Naive thymus-derived CD4-positive, alpha-beta T cell (primary cell): Measurements from ENCODE around the gene KRTAP6-1. TPM values are rescaled to one million over a fixed set of nuclear protein-coding genes. Genes with fewer than 3 reads are reported as not detected.
A peak's percentile ranks its signal among the peaks of the same experiment; 100 is the strongest.

Experiments used
- ATAC-seq: fragments of 150-1000 bp; cut with Tn5 transposase; 2 replicates; pipeline ENCODE4 v1.10.0; 2021; ENCODE audit warnings: mild to moderate bottlenecking, moderate library complexity
- CTCF ChIA-PET: fragments of 350-600 bp; sonication (Branson Sonifier 250); formaldehyde crosslinking; loops from one replicate; lab custom pipeline; 2021; ENCODE audit warnings: antibody characterized with exemption; lab: Charles Lee
- POLR2A ChIA-PET: fragments of 350-600 bp; sonication (Branson Sonifier 250); formaldehyde crosslinking; loops from one replicate; lab custom pipeline; 2021; ENCODE audit warnings: antibody characterized with exemption, inconsistent platforms; lab: Charles Lee
- DNase-seq, 9 donors: peaks; one replicate each; pipeline versions ENCODE4 v3.0.0 to v3.0.0-alpha.2; 2020 to 2022; ENCODE audit warnings: mixed read lengths in 1 of 9
- H3K27ac ChIP-seq: one replicate; pipeline ENCODE4 v1.7.0; 2013; ENCODE audit warnings: mild to moderate bottlenecking, low read depth, low read length, moderate library complexity
- H3K27me3 ChIP-seq, 2 donors: one replicate each; pipeline ENCODE4 v1.7.0; 2013; ENCODE audit warnings: low read length in 2 of 2, mild to moderate bottlenecking in 2 of 2, moderate library complexity in 2 of 2; ENCODE audit not compliant: control insufficient read depth in 2 of 2, insufficient read depth in 2 of 2
- H3K36me3 ChIP-seq, 3 experiments: 1 replicate in 2 of 3; 2 replicates in 1 of 3; pipeline ENCODE4 v1.7.0; 2013; ENCODE audit warnings: low read length in 3 of 3, mild to moderate bottlenecking in 3 of 3, moderate library complexity in 1 of 3; ENCODE audit not compliant: insufficient read depth in 3 of 3, control insufficient read depth in 2 of 3
- H3K4me1 ChIP-seq, 2 donors: one replicate each; pipeline ENCODE4 v1.7.0; 2013; ENCODE audit warnings: low read length in 2 of 2, mild to moderate bottlenecking in 2 of 2, moderate library complexity in 1 of 2; ENCODE audit not compliant: control insufficient read depth in 2 of 2, insufficient read depth in 2 of 2
- H3K4me3 ChIP-seq: 2 replicates; pipeline ENCODE4 v1.7.0; 2013; ENCODE audit warnings: mild to moderate bottlenecking, low read length
- H3K9me3 ChIP-seq, 3 experiments: 1 replicate in 2 of 3; 2 replicates in 1 of 3; pipeline ENCODE4 v1.7.0; 2013; ENCODE audit warnings: low read length in 3 of 3; ENCODE audit not compliant: control insufficient read depth in 2 of 3
- H3K27ac Mint-ChIP-seq, 9 donors: one replicate each; pipeline ENCODE4 v1.8.0; 2020 to 2022; ENCODE audit warnings: mixed read lengths in 9 of 9, mild to moderate bottlenecking in 8 of 9, moderate library complexity in 5 of 9, inconsistent platforms in 2 of 9
- H3K27me3 Mint-ChIP-seq, 5 donors: one replicate each; pipeline ENCODE4 v1.8.0; 2021 to 2022; ENCODE audit warnings: mixed read lengths in 5 of 5, mild to moderate bottlenecking in 1 of 5
- H3K36me3 Mint-ChIP-seq, 5 donors: one replicate each; pipeline ENCODE4 v1.8.0; 2020 to 2022; ENCODE audit warnings: mixed read lengths in 5 of 5, mild to moderate bottlenecking in 3 of 5, inconsistent platforms in 1 of 5
- H3K4me1 Mint-ChIP-seq, 7 donors: one replicate each; pipeline ENCODE4 v1.8.0; 2020 to 2022; ENCODE audit warnings: mixed read lengths in 7 of 7, mild to moderate bottlenecking in 3 of 7, inconsistent platforms in 1 of 7
- H3K4me3 Mint-ChIP-seq, 10 donors: one replicate each; pipeline ENCODE4 v1.8.0; 2020 to 2022; ENCODE audit warnings: mild to moderate bottlenecking in 10 of 10, mixed read lengths in 10 of 10, moderate library complexity in 6 of 10, inconsistent platforms in 2 of 10
- H3K9me3 Mint-ChIP-seq, 11 donors: one replicate each; pipeline ENCODE4 v1.8.0; 2020 to 2022; ENCODE audit warnings: mixed read lengths in 11 of 11, mild to moderate bottlenecking in 4 of 11, inconsistent platforms in 1 of 11, moderate library complexity in 1 of 11
- intact Hi-C, 2 donors: fragments of 100-400 bp; cut with micrococcal nuclease; formaldehyde crosslinking; loops; one replicate each; pipeline ENCODE4 v1.15.1; 2023
- polyA plus RNA-seq, 2 donors: library from polyadenylated mRNA; unstranded; fragments of 300-500 nt; fragmentation: Illumina TruSeq; gene quantifications; one replicate each; pipeline ENCODE4 v1.2.3, GENCODE V29; 2021
- total RNA-seq, 6 experiments: library from RNA in 5 of 6; stranded (reverse) in 5 of 6; gene quantifications; 1 replicate in 5 of 6; 2 replicates in 1 of 6; pipeline ENCODE4 v1.2.3 and lab custom pipeline; 2021 to 2026

Gene KRTAP6-1, protein sequence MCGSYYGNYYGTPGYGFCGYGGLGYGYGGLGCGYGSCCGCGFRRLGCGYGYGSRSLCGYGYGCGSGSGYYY
- total RNA-seq (not detected), polyA plus RNA-seq (not detected), total RNA-seq (lab: John Stamatoyannopoulos, UW) (not detected)

DNA sequence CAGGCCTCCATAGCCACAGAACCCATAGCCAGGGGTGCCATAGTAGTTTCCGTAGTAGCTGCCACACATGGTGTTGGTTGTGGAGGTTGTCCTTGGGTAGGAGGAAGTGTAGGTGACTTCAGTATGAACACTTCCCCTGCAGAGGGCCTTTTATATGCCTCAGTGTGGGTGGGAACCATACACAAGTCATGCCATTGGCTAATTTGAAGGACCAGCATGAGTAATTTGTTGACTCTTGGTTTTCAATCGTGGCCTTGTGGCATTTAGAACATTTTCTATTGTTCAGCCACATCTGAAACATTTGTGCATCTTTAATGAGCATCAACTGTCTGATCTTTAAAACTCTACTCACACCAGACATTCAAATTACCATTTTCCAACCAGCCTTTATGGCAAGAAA lies at the start of gene KRTAP6-1:
KRTAP6-1 (minus strand) TSS at position 95 of the 400 bp plus-strand sequence; CDS start at position 69, 26 bp downstream.
- no peak within 1 kb of the TSS for H3K27ac ChIP-seq
- CTCF ChIA-PET = no interaction called here
- Mint-ChIP-seq H3K9me3 (peaks cover 0 to 4% (median 1%) of the 10 kb centered on the region in 11 donors), H3K27me3 (no peaks in the 10 kb centered on the region), H3K36me3 (no peaks in the 10 kb centered on the region), H3K4me1 (no peaks in the 10 kb centered on the region), H3K4me3 (no peak within 1 kb of the TSS), H3K27ac (no peak within 1 kb of the TSS)
- H3K27me3 ChIP-seq = no peaks in the 10 kb centered on the region
- DNase-seq (no peak), ATAC-seq (no peak)
- H3K4me3 ChIP-seq = no peak within 1 kb of the TSS
- intact Hi-C loops = no loop called here
- no peaks in the 10 kb centered on the region for H3K36me3 ChIP-seq
- no peaks in the 10 kb centered on the region for H3K4me1 ChIP-seq
- no peaks in the 10 kb centered on the region for H3K9me3 ChIP-seq
- POLR2A ChIA-PET = no interaction called here

DNA sequence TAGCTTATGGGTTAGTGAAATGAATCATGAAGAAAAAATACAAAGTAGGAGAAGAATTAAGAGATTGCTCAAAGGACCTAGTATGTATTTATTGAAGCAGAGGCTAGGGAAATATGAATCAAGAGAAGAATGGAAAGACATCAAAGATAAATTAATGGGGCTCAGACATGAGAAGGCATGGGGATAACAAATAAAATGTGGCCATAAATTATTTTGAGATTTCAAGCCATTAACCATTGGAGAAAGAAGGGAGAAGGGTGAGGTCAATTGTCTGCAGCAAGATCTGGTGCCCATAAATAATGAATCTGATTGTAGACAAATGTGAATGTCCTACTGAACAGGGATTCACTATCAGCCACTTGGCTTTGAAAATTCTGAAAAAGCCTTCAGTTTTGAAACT lies 39.2 kb upstream of the KRTAP6-1 start:
- no peak overlapping the region for H3K4me3 ChIP-seq
- POLR2A ChIA-PET = no interaction called here
- Mint-ChIP-seq H3K36me3 (no peaks in the 10 kb centered on the region), H3K27ac (no peak overlapping the region), H3K4me3 (no peak overlapping the region), H3K4me1 (no peaks in the 10 kb centered on the region), H3K9me3 (peaks cover 0 to 9% (median under 1%) of the 10 kb centered on the region in 11 donors), H3K27me3 (peaks cover 0 to under 1% (median 0%) of the 10 kb centered on the region in 5 donors)
- ATAC-seq (no peak), DNase-seq (no peak)
- H3K36me3 ChIP-seq = no peaks in the 10 kb centered on the region
- no peaks in the 10 kb centered on the region for H3K27me3 ChIP-seq
- H3K4me1 ChIP-seq = no peaks in the 10 kb centered on the region
- CTCF ChIA-PET = no interaction called here
- no peaks in the 10 kb centered on the region for H3K9me3 ChIP-seq
- intact Hi-C loops = no loop called here
- no peak overlapping the region for H3K27ac ChIP-seq

DNA sequence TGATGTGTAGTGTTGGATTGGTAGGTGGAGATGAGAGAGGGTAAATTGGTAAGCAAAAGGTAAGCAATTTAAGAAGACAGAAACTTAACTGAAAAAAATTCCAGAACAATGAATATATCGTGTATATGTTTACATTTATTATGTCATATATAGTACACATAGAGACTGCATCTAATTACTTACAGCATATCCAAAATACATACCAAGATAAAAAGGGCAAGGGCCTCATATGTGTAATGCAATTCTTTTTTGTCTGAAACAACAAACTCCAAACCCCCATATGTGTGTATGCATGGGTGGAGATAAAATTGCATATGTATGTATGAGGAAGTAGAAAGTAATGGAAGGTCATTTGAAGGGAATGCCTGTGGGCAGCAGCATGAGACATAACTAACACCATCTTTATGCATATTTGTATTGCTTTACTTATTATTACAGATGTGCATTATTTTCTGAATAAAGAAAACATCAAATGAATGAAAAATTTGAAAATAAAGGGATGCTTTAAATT lies 33.2 kb upstream of the KRTAP6-1 start:
- no peak overlapping the region for H3K4me3 ChIP-seq
- ATAC-seq (no peak), DNase-seq (no peak)
- H3K9me3 ChIP-seq = no peaks in the 10 kb centered on the region
- ChIA-PET CTCF (no interaction called here), POLR2A (no interaction called here)
- no peaks in the 10 kb centered on the region for H3K4me1 ChIP-seq
- Mint-ChIP-seq H3K36me3 (no peaks in the 10 kb centered on the region), H3K4me3 (no peak overlapping the region), H3K4me1 (no peaks in the 10 kb centered on the region), H3K27ac (no peak overlapping the region), H3K27me3 (peaks cover 0 to 23% (median 6%) of the 10 kb centered on the region in 5 donors), H3K9me3 (peaks cover 0 to 28% (median 3%) of the 10 kb centered on the region in 11 donors)
- intact Hi-C loops = no loop called here
- no peaks in the 10 kb centered on the region for H3K27me3 ChIP-seq
- no peaks in the 10 kb centered on the region for H3K36me3 ChIP-seq
- no peak overlapping the region for H3K27ac ChIP-seq

DNA sequence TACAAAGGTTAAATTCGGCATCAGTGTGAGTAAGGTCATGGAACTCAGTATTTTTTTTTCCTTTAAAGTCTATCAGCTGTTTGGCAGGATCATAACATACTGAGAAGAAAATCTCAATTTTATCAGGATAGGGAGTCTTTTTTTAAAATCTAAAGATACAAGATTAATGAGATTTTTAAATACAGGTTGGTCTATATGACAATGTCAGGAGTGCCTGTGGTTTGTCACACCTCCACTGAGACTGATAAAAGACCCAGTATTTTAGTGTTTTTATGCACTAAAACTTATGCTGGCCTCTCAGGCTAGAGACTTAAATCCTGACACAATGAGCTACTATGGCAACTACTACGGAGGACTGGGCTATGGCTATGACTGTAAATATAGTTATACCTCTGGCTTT lies 28.8 kb upstream of the KRTAP6-1 start, which contains the start of gene KRTAP20-3:
KRTAP20-3 (plus strand) TSS at position 301 of the 400 bp plus-strand sequence.
- intact Hi-C loops = no loop called here
- no peak within 1 kb of the TSS for H3K27ac ChIP-seq
- CTCF ChIA-PET = no interaction called here
- Mint-ChIP-seq H3K9me3 (peaks cover 0 to 30% (median 5%) of the 10 kb centered on the region in 11 donors), H3K27me3 (peaks cover 0 to 29% (median 7%) of the 10 kb centered on the region in 5 donors), H3K4me3 (no peak within 1 kb of the TSS), H3K27ac (peak within 1 kb of the TSS in 1 of 9 donors; percentile 11), H3K36me3 (no peaks in the 10 kb centered on the region), H3K4me1 (no peaks in the 10 kb centered on the region)
- H3K4me1 ChIP-seq = no peaks in the 10 kb centered on the region
- H3K36me3 ChIP-seq = no peaks in the 10 kb centered on the region
- H3K27me3 ChIP-seq = no peaks in the 10 kb centered on the region
- H3K4me3 ChIP-seq = no peak within 1 kb of the TSS
- no peaks in the 10 kb centered on the region for H3K9me3 ChIP-seq
- DNase-seq (no peak), ATAC-seq (no peak)
- POLR2A ChIA-PET = no interaction called here

DNA sequence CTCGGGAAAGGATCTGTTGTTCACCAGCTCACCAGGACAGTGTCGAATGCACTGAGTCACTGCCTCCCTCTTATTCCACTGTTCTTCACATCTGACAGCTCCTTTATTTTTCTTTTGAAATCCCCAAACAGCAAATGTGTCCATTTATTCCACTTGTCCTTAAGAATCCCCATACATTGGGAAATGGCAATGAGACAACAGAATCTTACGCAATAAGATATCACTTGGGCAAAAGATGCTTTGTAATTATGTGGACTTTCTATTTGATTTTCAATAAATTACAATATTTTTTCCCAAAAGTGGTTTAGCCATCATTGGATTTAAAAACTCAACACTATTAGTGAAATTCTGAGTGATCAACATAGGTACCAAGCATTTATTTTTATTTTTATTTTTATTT lies 25.0 kb upstream of the KRTAP6-1 start:
- POLR2A ChIA-PET = no interaction called here

DNA sequence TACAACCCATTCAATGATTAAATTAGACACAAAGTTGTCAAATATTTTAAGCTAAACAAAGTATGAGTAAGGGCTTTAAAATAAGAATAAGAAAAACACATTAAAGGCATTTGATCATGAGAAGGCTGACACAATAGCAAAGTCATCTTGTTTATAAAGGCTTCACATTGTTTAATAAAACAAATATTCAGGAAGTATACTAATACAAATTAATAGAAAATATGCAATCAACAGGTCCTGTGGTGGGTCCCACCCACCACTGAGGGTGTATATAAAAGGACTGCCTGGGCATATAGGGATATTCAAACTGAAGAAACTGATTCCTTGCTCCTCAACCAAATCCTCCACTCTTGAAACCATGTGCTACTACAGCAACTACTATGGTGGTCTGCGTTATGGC lies 21.2 kb upstream of the KRTAP6-1 start, which contains the start of gene KRTAP20-2:
KRTAP20-2 (plus strand) TSS at position 301 of the 400 bp plus-strand sequence; CDS start at position 359, 58 bp downstream.
- no peak for ATAC-seq
- intact Hi-C loops = no loop called here

More for the DNA sequence above, 25.0 kb upstream of the KRTAP6-1 start:
- Mint-ChIP-seq H3K4me1 (no peaks in the 10 kb centered on the region), H3K4me3 (no peak overlapping the region), H3K36me3 (no peaks in the 10 kb centered on the region), H3K9me3 (peaks cover 0 to 15% (median 5%) of the 10 kb centered on the region in 11 donors), H3K27ac (no peak overlapping the region), H3K27me3 (peaks cover 0 to 18% (median 3%) of the 10 kb centered on the region in 5 donors)
- Histone ChIP-seq H3K36me3 (no peaks in the 10 kb centered on the region), H3K4me3 (no peak overlapping the region), H3K27ac (no peak overlapping the region), H3K4me1 (no peaks in the 10 kb centered on the region), H3K27me3 (no peaks in the 10 kb centered on the region), H3K9me3 (no peaks in the 10 kb centered on the region)
- intact Hi-C loops = no loop called here
- DNase-seq (no peak), ATAC-seq (no peak)
- CTCF ChIA-PET = interaction anchor here (0.7 kb wide), 1 partner anchor 340 kb away, joined by 3 read pairs; no protein-coding TSS in a partner anchor

DNA sequence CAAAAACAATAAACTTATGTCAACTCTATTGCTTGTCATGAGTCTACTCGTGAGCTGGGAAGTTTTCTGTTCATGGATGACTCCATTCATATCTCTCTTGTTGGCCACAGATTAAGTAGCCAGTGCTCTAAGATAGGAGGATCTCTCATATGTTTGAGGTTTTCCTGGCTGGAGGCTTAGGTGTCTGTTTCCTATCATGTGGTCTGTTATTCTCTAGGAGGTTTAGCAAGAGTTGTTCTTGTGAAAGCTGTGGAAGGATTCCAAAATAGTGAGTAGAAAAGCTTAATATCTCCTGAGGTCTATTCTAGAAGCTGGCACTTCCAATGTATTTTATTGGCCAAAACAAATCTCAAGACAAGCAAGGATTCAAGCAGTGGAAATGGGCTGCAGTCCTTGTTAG lies 15.5 kb upstream of the KRTAP6-1 start:
- peaks cover 0 to 10% (median 0%) of the 10 kb centered on the region in 5 donors for H3K27me3 Mint-ChIP-seq
- CTCF ChIA-PET = no interaction called here
- ATAC-seq (no peak), DNase-seq (no peak)
- POLR2A ChIA-PET = no interaction called here
- H3K4me1 ChIP-seq = no peaks in the 10 kb centered on the region
- peaks cover 0 to 6% (median 0%) of the 10 kb centered on the region in 11 donors for H3K9me3 Mint-ChIP-seq
- H3K4me3 Mint-ChIP-seq = no peak overlapping the region
- intact Hi-C loops = no loop called here
- no peaks in the 10 kb centered on the region for H3K36me3 Mint-ChIP-seq
- no peak overlapping the region for H3K27ac Mint-ChIP-seq
- H3K27me3 ChIP-seq = no peaks in the 10 kb centered on the region
- no peaks in the 10 kb centered on the region for H3K4me1 Mint-ChIP-seq
- H3K27ac ChIP-seq = no peak overlapping the region
- H3K9me3 ChIP-seq = no peaks in the 10 kb centered on the region
- no peak overlapping the region for H3K4me3 ChIP-seq
- no peaks in the 10 kb centered on the region for H3K36me3 ChIP-seq

More for the DNA sequence above, 21.2 kb upstream of the KRTAP6-1 start, which contains the start of gene KRTAP20-2:
- H3K27me3 ChIP-seq = no peaks in the 10 kb centered on the region
- H3K4me1 ChIP-seq = no peaks in the 10 kb centered on the region
- H3K4me3 Mint-ChIP-seq = no peak within 1 kb of the TSS
- POLR2A ChIA-PET = no interaction called here
- peaks cover 0 to 10% (median 0%) of the 10 kb centered on the region in 5 donors for H3K27me3 Mint-ChIP-seq
- H3K4me3 ChIP-seq = no peak within 1 kb of the TSS
- no peak within 1 kb of the TSS for H3K27ac Mint-ChIP-seq
- no peaks in the 10 kb centered on the region for H3K36me3 ChIP-seq
- no peaks in the 10 kb centered on the region for H3K9me3 ChIP-seq
- peaks cover 0 to 9% (median 0%) of the 10 kb centered on the region in 11 donors for H3K9me3 Mint-ChIP-seq
- H3K27ac ChIP-seq = no peak within 1 kb of the TSS
- H3K4me1 Mint-ChIP-seq = no peaks in the 10 kb centered on the region
- CTCF ChIA-PET = no interaction called here
- no peak for DNase-seq
- no peaks in the 10 kb centered on the region for H3K36me3 Mint-ChIP-seq
